Femur (tissue), 1 donor: ENCODE results near the gene SDCCAG8.

Experiments
- DNase-seq: peaks from one replicate; pipeline ENCODE4 v3.0.0-alpha.2; 2017

SDCCAG8 gene

DNA sequence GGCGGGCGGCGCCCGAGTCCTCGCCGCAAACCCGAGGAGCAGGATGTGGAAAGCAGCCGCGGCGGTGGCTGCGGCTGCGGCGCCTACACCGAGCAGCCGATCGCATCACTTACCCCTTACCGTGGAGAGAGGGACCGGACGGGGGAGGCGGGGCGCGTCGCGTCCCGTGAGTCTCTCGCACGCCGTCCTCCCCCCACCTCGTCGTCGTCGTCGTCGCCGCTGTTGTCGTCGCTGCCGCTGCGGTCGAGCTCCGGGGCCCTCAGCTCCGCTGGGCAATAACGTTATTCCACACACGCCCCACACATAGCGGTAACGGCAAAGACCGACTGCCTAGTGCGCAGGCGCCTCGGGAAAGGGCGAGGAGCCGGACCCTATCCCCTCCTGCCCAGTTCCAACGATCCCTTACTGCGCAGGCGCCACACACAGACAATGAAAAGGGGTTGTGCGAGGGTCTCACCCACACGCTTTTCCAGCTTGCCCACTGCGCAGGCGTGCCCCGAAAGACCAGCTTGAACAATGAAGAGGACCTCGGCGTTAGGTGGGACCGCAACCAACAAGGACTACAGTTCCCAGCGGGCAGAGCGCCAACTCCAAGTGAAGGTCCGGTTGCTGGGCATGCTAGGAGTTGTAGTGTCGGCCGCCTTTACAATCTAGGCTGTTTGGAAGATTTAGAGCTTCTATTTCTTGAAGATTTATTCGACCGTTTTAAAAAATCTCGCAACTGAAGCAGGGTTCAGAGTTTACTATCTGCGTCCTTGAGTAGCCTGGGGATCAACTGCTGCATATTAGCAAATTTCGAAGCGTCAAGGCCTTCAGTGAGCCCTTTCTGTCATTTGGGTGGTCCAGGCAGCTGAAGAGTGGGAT, 682 bp upstream of the SDCCAG8 start, which contains the start of gene CEP170:
TSS of gene CEP170 (minus strand) at position 355 of the 864 bp plus-strand sequence. CDS start 30,001 bp downstream, outside the sequence.
- DNase-seq: peak; percentile 99

GRCh38 chr1:243256590-243256989, 749 bp downstream of the SDCCAG8 start:
- DNase-seq: no peak

- DNase-seq: no peak
These were observed 1.3 kb downstream of the SDCCAG8 start for GRCh38 chr1:243257189-243257588.

DNA sequence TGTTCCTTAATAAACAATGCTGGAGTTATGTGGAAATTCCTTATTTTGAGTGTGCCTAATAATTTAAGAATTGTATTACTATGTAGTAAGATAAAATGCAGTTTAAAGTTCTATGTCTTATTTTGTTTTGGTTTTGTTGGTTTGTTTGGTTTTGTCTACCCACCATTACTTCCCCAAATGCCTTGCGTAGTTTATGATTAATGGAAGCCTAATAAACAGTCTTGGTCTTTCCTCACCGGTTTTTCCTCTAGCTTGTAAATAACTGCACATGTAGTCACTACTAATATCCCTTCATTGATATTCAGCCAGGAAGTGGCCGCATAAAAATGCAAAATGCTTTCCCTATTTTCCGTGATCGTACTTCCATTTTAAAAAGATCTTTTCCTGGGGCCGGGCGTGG, 2.9 kb downstream of the SDCCAG8 start:
- no peak for DNase-seq

- DNase-seq: no peak
These were observed 4.5 kb downstream of the SDCCAG8 start for GRCh38 chr1:243260221-243260880.

DNA sequence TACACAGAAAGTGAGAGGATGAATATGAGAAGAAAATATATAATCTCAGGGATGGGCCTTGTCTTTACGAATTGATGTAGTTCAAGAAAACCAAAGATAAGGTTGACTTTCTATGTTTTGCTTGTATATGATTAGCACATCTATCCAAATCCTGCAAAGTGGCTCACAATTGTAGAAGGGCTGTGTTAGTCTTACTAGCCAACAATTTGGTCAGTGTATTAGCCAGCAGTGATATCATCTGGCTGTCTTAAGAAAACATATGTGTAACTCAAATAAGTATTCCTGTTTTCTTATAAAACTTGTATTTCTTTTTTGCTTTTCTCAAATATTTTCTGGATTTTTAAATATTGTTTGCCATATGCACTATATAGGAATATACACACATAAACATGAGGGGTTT, 5.5 kb downstream of the SDCCAG8 start:
- DNase-seq: no peak

DNA sequence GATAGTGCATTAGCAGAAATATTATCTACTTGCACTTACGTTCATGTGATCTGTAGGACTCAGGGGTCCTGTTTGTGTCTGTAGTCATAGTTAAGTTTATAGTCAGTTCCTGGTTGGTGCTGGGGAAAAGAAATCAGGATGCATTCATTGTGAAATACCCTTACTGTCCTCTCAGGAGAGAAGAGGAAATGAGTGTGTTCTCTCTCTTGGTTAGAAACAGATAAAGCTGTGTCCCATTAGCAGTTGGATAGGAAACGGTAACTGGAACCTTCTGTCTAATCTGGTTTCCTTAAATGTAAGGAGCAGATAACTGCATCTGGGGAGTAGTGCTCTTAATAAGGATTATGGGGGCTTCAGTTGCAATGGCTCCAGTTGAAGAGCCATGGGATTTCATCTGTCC, 8.9 kb downstream of the SDCCAG8 start:
- DNase-seq: no peak

GRCh38 chr1:243266231-243266630, 10.4 kb downstream of the SDCCAG8 start:
- DNase-seq: no peak

GRCh38 chr1:243267471-243267880, 11.6 kb downstream of the SDCCAG8 start:
- DNase-seq: no peak

- DNase-seq: no peak
These were observed 12.2 kb downstream of the SDCCAG8 start for GRCh38 chr1:243267914-243268653.

GRCh38 chr1:243268751-243269460, 13.1 kb downstream of the SDCCAG8 start:
- no peak for DNase-seq

DNA sequence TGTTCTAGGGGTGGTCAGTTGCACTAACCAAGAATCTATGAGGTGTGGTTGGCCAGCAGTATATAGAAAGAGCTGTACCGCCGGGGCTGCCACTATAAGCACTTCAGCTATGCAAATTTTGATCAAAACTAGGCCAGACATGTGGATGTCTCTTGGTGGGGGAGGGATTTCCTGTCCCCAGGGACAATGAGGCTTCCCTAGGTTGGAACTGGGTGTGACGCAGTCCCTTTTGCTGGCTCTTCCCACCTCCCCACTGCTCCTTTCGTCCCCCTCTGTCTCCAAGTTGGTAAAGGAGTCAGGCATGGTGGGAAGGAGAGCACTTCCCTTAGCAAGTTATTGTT, 13.6 kb downstream of the SDCCAG8 start:
- no peak for DNase-seq

DNA sequence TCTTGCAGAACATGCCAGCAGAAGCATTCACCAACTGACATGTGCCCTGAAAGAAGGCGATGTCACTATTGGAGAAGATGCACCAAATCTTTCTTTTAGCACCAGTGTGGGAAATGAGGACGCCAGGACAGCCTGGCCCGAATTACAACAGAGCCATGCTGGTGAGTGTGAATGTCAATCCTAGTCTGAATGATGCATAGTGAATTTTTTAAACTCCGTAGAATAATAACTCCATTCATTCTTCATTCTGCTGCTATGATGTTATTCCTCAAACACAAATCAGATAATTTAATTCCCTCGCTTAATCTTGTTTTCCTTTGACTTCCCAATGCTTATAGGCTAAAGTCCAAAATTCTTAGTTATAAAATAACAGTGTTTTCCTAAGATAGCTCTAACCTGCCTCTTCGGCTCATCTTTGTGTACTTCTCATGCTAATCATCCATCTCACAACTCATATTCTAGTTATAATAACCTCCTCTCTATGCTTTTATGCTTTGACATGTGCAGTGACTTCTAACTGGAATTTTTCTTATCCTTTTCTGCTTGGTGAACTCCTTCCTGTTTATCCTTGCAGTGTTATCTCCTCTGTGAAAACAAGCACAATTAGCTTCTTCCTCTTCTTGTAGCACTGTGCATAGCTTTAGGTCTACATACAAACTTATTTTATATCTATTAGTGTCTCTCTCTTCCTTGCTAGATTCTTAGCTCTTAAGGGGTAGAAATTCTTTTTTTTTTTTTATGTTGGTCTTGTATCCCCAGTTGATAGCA, 14.4 kb downstream of the SDCCAG8 start:
- no peak for DNase-seq

- DNase-seq: no peak
These were observed 16.2 kb downstream of the SDCCAG8 start for GRCh38 chr1:243271996-243272395.

GRCh38 chr1:243272401-243272800, 16.6 kb downstream of the SDCCAG8 start:
- no peak for DNase-seq

GRCh38 chr1:243273506-243273905, 17.7 kb downstream of the SDCCAG8 start:
- DNase-seq: no peak

DNA sequence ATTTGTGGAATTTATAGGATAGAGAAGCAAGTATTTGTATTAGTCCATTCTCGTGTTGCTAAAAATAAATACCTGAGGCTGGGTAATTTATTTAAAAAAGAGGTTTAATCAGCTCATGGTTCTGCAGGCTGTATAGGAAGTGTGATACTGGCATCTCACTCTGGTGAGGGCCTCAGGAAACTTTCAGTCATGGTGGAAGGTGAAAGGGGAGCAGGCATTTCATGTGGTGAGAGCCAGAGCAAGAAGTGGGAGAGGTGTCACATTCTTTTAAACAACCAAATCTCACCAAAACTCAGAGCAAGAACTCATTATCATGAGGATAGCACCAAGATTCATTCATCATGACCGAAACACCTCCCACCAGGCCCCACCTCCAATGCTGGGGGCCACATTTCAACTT, 18.1 kb downstream of the SDCCAG8 start:
- no peak for DNase-seq

- no peak for DNase-seq
These were observed 19.5 kb downstream of the SDCCAG8 start for GRCh38 chr1:243275316-243275715.

DNA sequence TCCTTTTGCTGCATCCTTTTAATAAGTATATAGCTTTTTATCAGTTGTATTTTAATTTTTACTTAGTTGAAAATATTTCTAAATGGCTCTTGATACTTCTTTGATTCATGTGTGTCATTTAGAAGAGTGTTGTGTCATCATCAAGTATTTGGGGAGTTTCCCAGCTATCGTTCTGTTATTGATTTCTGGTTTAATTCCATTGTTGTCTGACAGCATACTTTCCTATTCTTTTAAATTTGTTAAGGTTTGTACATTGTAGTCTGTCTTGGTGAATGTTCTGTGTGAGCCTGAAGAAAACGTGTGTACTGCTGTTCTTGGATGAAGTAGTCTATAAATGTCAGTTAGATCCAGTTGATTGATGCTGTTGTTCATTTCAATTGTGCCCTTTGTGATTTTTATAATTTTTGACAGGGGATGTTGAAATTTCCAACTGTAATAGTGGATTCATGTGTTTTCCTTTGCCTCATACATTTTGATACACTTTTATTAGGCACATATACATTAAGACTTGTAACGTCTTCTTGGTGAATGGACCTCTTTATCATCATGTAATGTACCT, 24.8 kb downstream of the SDCCAG8 start:
- DNase-seq: no peak

- no peak for DNase-seq
These were observed 25.8 kb downstream of the SDCCAG8 start for GRCh38 chr1:243281672-243282071.

DNA sequence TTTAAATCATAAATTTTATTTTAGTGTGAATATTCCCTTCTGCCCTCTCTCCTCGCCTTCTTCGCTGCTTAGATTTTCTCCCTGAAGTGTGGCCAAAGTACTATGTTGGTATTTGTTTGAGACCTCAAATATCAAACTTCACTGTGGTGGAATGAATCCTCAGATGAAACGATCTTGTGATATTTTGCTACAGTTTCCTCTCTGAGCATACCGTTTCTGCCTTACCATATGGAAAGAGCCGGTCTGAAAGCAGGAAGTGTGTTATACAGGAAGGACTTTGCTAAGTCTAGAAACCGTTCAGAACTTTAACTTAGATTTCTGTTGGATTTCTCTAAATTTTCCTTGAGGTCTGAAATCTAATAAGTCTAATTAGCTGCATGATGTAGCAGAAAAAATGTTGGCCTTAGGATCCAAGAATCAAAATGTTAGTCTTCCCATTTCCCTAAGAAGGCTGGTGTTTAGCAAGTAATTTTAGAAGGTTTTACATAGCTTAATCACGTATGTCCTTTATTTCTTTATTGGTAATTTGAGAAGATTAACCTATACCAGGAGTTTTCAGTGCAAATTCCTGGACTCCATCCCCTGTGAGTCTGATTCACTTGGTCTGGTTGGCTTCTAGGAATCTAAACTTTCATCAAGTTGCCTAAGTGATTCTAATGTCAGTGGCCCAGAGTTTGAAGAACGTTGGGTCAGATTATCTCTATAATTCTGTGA, 30.7 kb downstream of the SDCCAG8 start:
- no peak for DNase-seq
